ENCODE data around the gene TSPOAP1.

The TSPOAP1 gene

GRCh38 chr17:58340405-58340876, 11.8 kb upstream of the TSPOAP1 start:
- DNase-seq (ENCODE audit: low read depth in 1 of 2, low spot score in 1 of 2) = no peak

GRCh38 chr17:58339755-58340404, 11.3 kb upstream of the TSPOAP1 start:
- no peak for DNase-seq (ENCODE audit: low read depth in 1 of 2, low spot score in 1 of 2)

GRCh38 chr17:58338841-58339754, 10.5 kb upstream of the TSPOAP1 start:
- DNase-seq (ENCODE audit: low read depth in 1 of 2, low spot score in 1 of 2) = peak in 1 of 2 donors; percentile 68

- DNase-seq (ENCODE audit: low read depth in 1 of 2, low spot score in 1 of 2) = no peak
These were observed 9.9 kb upstream of the TSPOAP1 start for GRCh38 chr17:58338454-58338840.

- DNase-seq (ENCODE audit: low read depth in 1 of 2, low spot score in 1 of 2) = peak; percentile 81 to 93
These were observed 9.2 kb upstream of the TSPOAP1 start for GRCh38 chr17:58337600-58338453.

- DNase-seq (ENCODE audit: low read depth in 1 of 2, low spot score in 1 of 2) = no peak
These were observed 8.6 kb upstream of the TSPOAP1 start for GRCh38 chr17:58337210-58337599.

GRCh38 chr17:58336456-58337209, 8.0 kb upstream of the TSPOAP1 start:
- DNase-seq (ENCODE audit: low read depth in 1 of 2, low spot score in 1 of 2) = no peak

GRCh38 chr17:58335779-58336455, 7.3 kb upstream of the TSPOAP1 start:
- DNase-seq (ENCODE audit: low read depth in 1 of 2, low spot score in 1 of 2) = peak in 1 of 2 donors; percentile 59

- DNase-seq (ENCODE audit: low read depth in 1 of 2, low spot score in 1 of 2) = peak in 1 of 2 donors; percentile 45
These were observed 6.6 kb upstream of the TSPOAP1 start for GRCh38 chr17:58335061-58335731.

GRCh38 chr17:58334661-58335060, 6.1 kb upstream of the TSPOAP1 start:
- DNase-seq (ENCODE audit: low read depth in 1 of 2, low spot score in 1 of 2) = no peak

GRCh38 chr17:58334256-58334655, 5.7 kb upstream of the TSPOAP1 start:
- DNase-seq (ENCODE audit: low read depth in 1 of 2, low spot score in 1 of 2) = no peak

- DNase-seq (ENCODE audit: low read depth in 1 of 2, low spot score in 1 of 2) = no peak
These were observed 5.2 kb upstream of the TSPOAP1 start for GRCh38 chr17:58333736-58334207.

GRCh38 chr17:58332778-58333735, 4.5 kb upstream of the TSPOAP1 start:
- peak in 1 of 2 donors; percentile 66 for DNase-seq (ENCODE audit: low read depth in 1 of 2, low spot score in 1 of 2)

GRCh38 chr17:58331815-58332777, 3.5 kb upstream of the TSPOAP1 start:
- peak; percentile 91 to 94 for DNase-seq (ENCODE audit: low read depth in 1 of 2, low spot score in 1 of 2)

GRCh38 chr17:58330997-58331814, 2.6 kb upstream of the TSPOAP1 start:
- DNase-seq (ENCODE audit: low read depth in 1 of 2, low spot score in 1 of 2) = peak in 1 of 2 donors; percentile 85

GRCh38 chr17:58330538-58330996, 2.0 kb upstream of the TSPOAP1 start:
- no peak for DNase-seq (ENCODE audit: low read depth in 1 of 2, low spot score in 1 of 2)
